CD14-positive monocyte (primary cell): ENCODE data around the gene MEGF6. TPM values are rescaled to one million over a fixed set of nuclear protein-coding genes. Genes with fewer than 3 reads are reported as not detected.

Source experiments
- DNase-seq, 3 donors: peaks; one replicate each; pipeline ENCODE4 v3.0.0-alpha.2; 2011 to 2022
- H2AFZ ChIP-seq: 2 replicates; pipeline ENCODE4 v1.6.0; 2012; ENCODE audit warnings: mild to moderate bottlenecking, low read depth, low read length, inconsistent platforms; ENCODE audit not compliant: insufficient read depth, poor library complexity, severe bottlenecking
- H3K27ac ChIP-seq, 2 donors: 1 replicate in 1 of 2; 2 replicates in 1 of 2; pipeline ENCODE4 v1.5.1; 2012 to 2013; ENCODE audit warnings: low read length in 2 of 2, control low read depth in 1 of 2, inconsistent platforms in 1 of 2, low read depth in 1 of 2, mild to moderate bottlenecking in 1 of 2
- H3K27me3 ChIP-seq, 2 donors: one replicate each; pipeline versions ENCODE4 v1.6.0 to v1.6.1; 2011 to 2013; ENCODE audit warnings: low read length in 2 of 2; ENCODE audit not compliant: control insufficient read depth in 2 of 2, insufficient read depth in 2 of 2
- H3K36me3 ChIP-seq, 2 donors: replicated peaks in 1 of 2; 1 replicate in 1 of 2; 2 replicates in 1 of 2; pipeline versions ENCODE4 v1.5.1 to v1.6.1; 2012 to 2013; ENCODE audit warnings: low read length in 2 of 2, control low read depth in 1 of 2, inconsistent platforms in 1 of 2, mild to moderate bottlenecking in 1 of 2; ENCODE audit not compliant: insufficient read depth in 2 of 2, control insufficient read depth in 1 of 2
- H3K4me1 ChIP-seq, 2 donors: 1 replicate in 1 of 2; 2 replicates in 1 of 2; pipeline versions ENCODE4 v1.5.1 to v1.6.1; 2012 to 2013; ENCODE audit warnings: low read length in 2 of 2, control low read depth in 1 of 2, inconsistent platforms in 1 of 2, mild to moderate bottlenecking in 1 of 2, moderate library complexity in 1 of 2; ENCODE audit not compliant: insufficient read depth in 2 of 2, control insufficient read depth in 1 of 2
- H3K4me2 ChIP-seq: replicated peaks from 2 replicates; pipeline ENCODE3; 2012; ENCODE audit warnings: low read length, moderate library complexity, mild to moderate bottlenecking; ENCODE audit not compliant: poor library complexity, severe bottlenecking; ENCODE audit errors: extremely low read depth
- H3K4me3 ChIP-seq, 3 experiments: fragments of 200-600 bp in 1 of 3; sonication (generic) in 1 of 3; replicated peaks in 1 of 3; 1 replicate in 2 of 3; 2 replicates in 1 of 3; pipeline ENCODE4 v1.5.1; 2011 to 2013; ENCODE audit warnings: low read length in 3 of 3, mild to moderate bottlenecking in 3 of 3, control low read depth in 2 of 3, low read depth in 2 of 3, inconsistent platforms in 1 of 3, moderate library complexity in 1 of 3
- H3K79me2 ChIP-seq: 2 replicates; pipeline ENCODE4 v1.6.0; 2012; ENCODE audit warnings: mild to moderate bottlenecking, control low read depth, inconsistent platforms, low read length, moderate library complexity; ENCODE audit not compliant: insufficient read depth
- H3K9ac ChIP-seq: 2 replicates; pipeline ENCODE4 v1.6.0; 2017; ENCODE audit warnings: low read length, mild to moderate bottlenecking; ENCODE audit not compliant: insufficient read depth, poor library complexity, severe bottlenecking
- H3K9me3 ChIP-seq, 2 donors: replicated peaks in 1 of 2; 1 replicate in 1 of 2; 2 replicates in 1 of 2; pipeline versions ENCODE4 v1.5.1 to v1.6.1; 2012 to 2013; ENCODE audit warnings: low read length in 2 of 2, control low read depth in 1 of 2; ENCODE audit not compliant: control insufficient read depth in 1 of 2, insufficient read depth in 1 of 2
- H4K20me1 ChIP-seq: 2 replicates; pipeline ENCODE4 v1.6.0; 2012; ENCODE audit warnings: mild to moderate bottlenecking, low read length, control low read depth, moderate library complexity; ENCODE audit not compliant: insufficient read depth
- H3K27ac Mint-ChIP-seq, 7 donors: one replicate each; pipeline ENCODE4 v1.8.0; 2020; ENCODE audit warnings: mild to moderate bottlenecking in 7 of 7, mixed read lengths in 7 of 7, moderate library complexity in 6 of 7, inconsistent platforms in 2 of 7
- H3K27me3 Mint-ChIP-seq, 3 donors: one replicate each; pipeline ENCODE4 v1.8.0; 2021 to 2022; ENCODE audit warnings: low read depth in 3 of 3, mild to moderate bottlenecking in 3 of 3, mixed read lengths in 3 of 3, moderate library complexity in 3 of 3, inconsistent platforms in 1 of 3
- H3K36me3 Mint-ChIP-seq, 2 donors: one replicate each; pipeline ENCODE4 v1.8.0; 2020; ENCODE audit warnings: mixed read lengths in 2 of 2, inconsistent platforms in 1 of 2, mild to moderate bottlenecking in 1 of 2
- H3K4me1 Mint-ChIP-seq: one replicate; pipeline ENCODE4 v1.8.0; 2020; ENCODE audit warnings: mild to moderate bottlenecking, mixed read lengths
- H3K4me3 Mint-ChIP-seq, 2 donors: one replicate each; pipeline ENCODE4 v1.8.0; 2020; ENCODE audit warnings: mild to moderate bottlenecking in 2 of 2, mixed read lengths in 2 of 2, moderate library complexity in 1 of 2
- H3K9me3 Mint-ChIP-seq, 7 donors: one replicate each; pipeline ENCODE4 v1.8.0; 2020 to 2022; ENCODE audit warnings: mixed read lengths in 7 of 7, mild to moderate bottlenecking in 6 of 7, moderate library complexity in 6 of 7, inconsistent platforms in 2 of 7
- WGBS: methylation state at CpG from one replicate; pipeline ENCODE4 v1.1.5; 2013; ENCODE audit warnings: missing lambda C conversion rate; ENCODE audit not compliant: insufficient coverage; 5-methylcytosine and 5-hydroxymethylcytosine counted together
- intact Hi-C, 2 donors: fragments of 100-400 bp; cut with micrococcal nuclease; formaldehyde crosslinking; loops; one replicate each; pipeline versions ENCODE4 v1.15.0 to v1.15.1; 2023
- polyA plus RNA-seq, 3 donors: library from polyadenylated mRNA; depleted of rRNA in 1 of 3; unstranded in 2 of 3; stranded (reverse) in 1 of 3; fragments of 300-500 nt in 2 of 3; fragments of >200 nt in 1 of 3; fragmentation: Illumina TruSeq in 2 of 3; gene quantifications; 1 replicate in 2 of 3; 2 replicates in 1 of 3; pipeline ENCODE4 v1.2.3, GENCODE V29; 2012 to 2021
- TF ChIP-seq, protein P1 (sequence below): fragments of 200-600 bp; IDR thresholded peaks from one replicate; pipeline ENCODE4 v1.8.0; 2022; ENCODE audit warnings: antibody characterized with exemption, mild to moderate bottlenecking

The MEGF6 gene
- polyA plus RNA-seq, 3 donors: 0.39 to 3.8 (median 1.2) TPM

- Histone ChIP-seq H4K20me1 (no peaks in the 10 kb centered on the region), H3K4me3 (no peak overlapping the region), H3K36me3 (no peaks in the 10 kb centered on the region), H3K27me3 (peaks cover 0 to 16% of the 10 kb centered on the region in 2 donors), H3K9me3 (no peaks in the 10 kb centered on the region), H2AFZ (no peak overlapping the region), H3K4me2 (no peak overlapping the region), H3K27ac (no peak overlapping the region), H3K4me1 (peaks cover 24 to 33% of the 10 kb centered on the region in 2 donors), H3K79me2 (no peaks in the 10 kb centered on the region), H3K9ac (no peak overlapping the region)
- no peak overlapping the region for H3K4me3 Mint-ChIP-seq
- TF ChIP-seq, protein P1, sequence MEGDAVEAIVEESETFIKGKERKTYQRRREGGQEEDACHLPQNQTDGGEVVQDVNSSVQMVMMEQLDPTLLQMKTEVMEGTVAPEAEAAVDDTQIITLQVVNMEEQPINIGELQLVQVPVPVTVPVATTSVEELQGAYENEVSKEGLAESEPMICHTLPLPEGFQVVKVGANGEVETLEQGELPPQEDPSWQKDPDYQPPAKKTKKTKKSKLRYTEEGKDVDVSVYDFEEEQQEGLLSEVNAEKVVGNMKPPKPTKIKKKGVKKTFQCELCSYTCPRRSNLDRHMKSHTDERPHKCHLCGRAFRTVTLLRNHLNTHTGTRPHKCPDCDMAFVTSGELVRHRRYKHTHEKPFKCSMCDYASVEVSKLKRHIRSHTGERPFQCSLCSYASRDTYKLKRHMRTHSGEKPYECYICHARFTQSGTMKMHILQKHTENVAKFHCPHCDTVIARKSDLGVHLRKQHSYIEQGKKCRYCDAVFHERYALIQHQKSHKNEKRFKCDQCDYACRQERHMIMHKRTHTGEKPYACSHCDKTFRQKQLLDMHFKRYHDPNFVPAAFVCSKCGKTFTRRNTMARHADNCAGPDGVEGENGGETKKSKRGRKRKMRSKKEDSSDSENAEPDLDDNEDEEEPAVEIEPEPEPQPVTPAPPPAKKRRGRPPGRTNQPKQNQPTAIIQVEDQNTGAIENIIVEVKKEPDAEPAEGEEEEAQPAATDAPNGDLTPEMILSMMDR: no peak
- peaks cover 14 to 25% (median 15%) of the 10 kb centered on the region in 3 donors for H3K27me3 Mint-ChIP-seq
- H3K9me3 Mint-ChIP-seq: no peaks in the 10 kb centered on the region
- H3K4me1 Mint-ChIP-seq: peaks cover 31% of the 10 kb centered on the region
- no peak overlapping the region for H3K27ac Mint-ChIP-seq
- H3K36me3 Mint-ChIP-seq: no peaks in the 10 kb centered on the region
- intact Hi-C loops: no loop called here
- DNase-seq: no peak
- 98% methylated on average over 14 of the region's 18 CpGs for WGBS
These were observed 3.6 kb downstream of the MEGF6 start for GRCh38 chr1:3607703-3608065.

GRCh38 chr1:3606779-3607702 is 4.3 kb downstream of the MEGF6 start:
- H3K27ac Mint-ChIP-seq: no peak overlapping the region

More at GRCh38 chr1:3606779-3607702, 4.3 kb downstream of the MEGF6 start:
- TF ChIP-seq, protein P1: no peak
- peaks cover 30% of the 10 kb centered on the region for H3K4me1 Mint-ChIP-seq
- Histone ChIP-seq H3K36me3 (no peaks in the 10 kb centered on the region), H3K4me1 (peaks cover 24 to 31% of the 10 kb centered on the region in 2 donors), H3K27me3 (peaks cover 0 to 10% of the 10 kb centered on the region in 2 donors), H4K20me1 (no peaks in the 10 kb centered on the region), H3K4me2 (no peak overlapping the region), H3K79me2 (no peaks in the 10 kb centered on the region), H3K4me3 (no peak overlapping the region), H3K9ac (no peak overlapping the region), H2AFZ (no peak overlapping the region), H3K27ac (no peak overlapping the region), H3K9me3 (no peaks in the 10 kb centered on the region)
- no peak for DNase-seq
- intact Hi-C loops: no loop called here
- H3K4me3 Mint-ChIP-seq: no peak overlapping the region
- peaks cover 11 to 18% (median 11%) of the 10 kb centered on the region in 3 donors for H3K27me3 Mint-ChIP-seq
- no peaks in the 10 kb centered on the region for H3K36me3 Mint-ChIP-seq
- 92% methylated on average over 12 of the region's 23 CpGs for WGBS
- no peaks in the 10 kb centered on the region for H3K9me3 Mint-ChIP-seq
